ENCODE results near the gene FBXL7.
"Not testable (repeated sequence)": the region's sequence is repeated elsewhere in the genome, so short reads cannot be mapped to it uniquely, and the experiment has no call there.

The FBXL7 gene

GRCh38 chr5:15835514-15835913 lies 335.5 kb downstream of the FBXL7 start:
- DNase-seq = peak; percentile 60

GRCh38 chr5:15837551-15838289 lies 337.7 kb downstream of the FBXL7 start:
- no peak for DNase-seq

- DNase-seq = no peak
These were observed 344.3 kb downstream of the FBXL7 start for GRCh38 chr5:15844253-15844652.

GRCh38 chr5:15844871-15845270 lies 344.9 kb downstream of the FBXL7 start:
- DNase-seq = no peak

- no peak for DNase-seq
These were observed 350.6 kb downstream of the FBXL7 start for GRCh38 chr5:15850536-15850935.

- DNase-seq = no peak
These were observed 351.0 kb downstream of the FBXL7 start for GRCh38 chr5:15850939-15851341.

GRCh38 chr5:15852217-15852616 lies 352.2 kb downstream of the FBXL7 start:
- no peak for DNase-seq

- DNase-seq = no peak
These were observed 353.0 kb downstream of the FBXL7 start for GRCh38 chr5:15852949-15853348.

- DNase-seq = no peak
These were observed 358.3 kb downstream of the FBXL7 start for GRCh38 chr5:15858326-15858725.

- no peak for DNase-seq
These were observed 364.7 kb downstream of the FBXL7 start for GRCh38 chr5:15864536-15865215.

GRCh38 chr5:15872259-15872658 lies 372.3 kb downstream of the FBXL7 start:
- not testable (repeated sequence) for DNase-seq

GRCh38 chr5:15877914-15878313 lies 377.9 kb downstream of the FBXL7 start:
- DNase-seq = no peak

GRCh38 chr5:15880201-15880600 lies 380.2 kb downstream of the FBXL7 start:
- DNase-seq = no peak

- DNase-seq = peak; percentile 23
These were observed 385.2 kb downstream of the FBXL7 start for GRCh38 chr5:15885156-15885555.

- no peak for DNase-seq
These were observed 386.2 kb downstream of the FBXL7 start for GRCh38 chr5:15886156-15886555.

GRCh38 chr5:15887093-15887492 lies 387.1 kb downstream of the FBXL7 start:
- no peak for DNase-seq

GRCh38 chr5:15889001-15889400 lies 389.0 kb downstream of the FBXL7 start:
- DNase-seq = no peak

- no peak for DNase-seq
These were observed 393.9 kb downstream of the FBXL7 start for GRCh38 chr5:15893866-15894265.

GRCh38 chr5:15897656-15898055 lies 397.7 kb downstream of the FBXL7 start:
- no peak for DNase-seq

- DNase-seq = no peak
These were observed 398.7 kb downstream of the FBXL7 start for GRCh38 chr5:15898641-15899040.

GRCh38 chr5:15899481-15899880 lies 399.5 kb downstream of the FBXL7 start:
- DNase-seq = no peak

- DNase-seq = no peak
These were observed 401.2 kb downstream of the FBXL7 start for GRCh38 chr5:15901151-15901550.

- DNase-seq = no peak
These were observed 402.1 kb downstream of the FBXL7 start for GRCh38 chr5:15902066-15902465.
